GM12873 (cell line): ENCODE data around the gene TDRD12.

Source experiments
- CTCF ChIP-seq: IDR thresholded peaks from 2 replicates; pipeline ENCODE4 v1.5.1; 2012; ENCODE audit warnings: low read depth, mild to moderate bottlenecking, moderate library complexity, low read length, control low read depth; ENCODE audit not compliant: insufficient read depth; ENCODE audit errors: missing control alignments

Gene TDRD12

GRCh38 chr19:32719611-32720059, at the start of gene TDRD12:
Gene TDRD12 (plus strand): TSS chr19:32719767. CDS start chr19:32720073, 306 bp downstream.
- peak; percentile 11 for TF ChIP-seq CTCF

GRCh38 chr19:32671883-32672593, 47.5 kb upstream of the TDRD12 start:
- TF ChIP-seq CTCF, result no peak

GRCh38 chr19:32672841-32673240, 46.7 kb upstream of the TDRD12 start:
- TF ChIP-seq CTCF, result no peak

- no peak for TF ChIP-seq CTCF
These were observed 46.0 kb upstream of the TDRD12 start for GRCh38 chr19:32673573-32673972.

GRCh38 chr19:32674153-32674930, 45.2 kb upstream of the TDRD12 start:
- no peak for TF ChIP-seq CTCF

GRCh38 chr19:32674931-32675719, 44.4 kb upstream of the TDRD12 start, which contains the start of gene ANKRD27:
Gene ANKRD27 (minus strand): TSS chr19:32675180. CDS start chr19:32659015, 16,165 bp downstream.
- TF ChIP-seq CTCF, result peak; percentile 9
